ENCODE measurements around the gene ANKLE2.
"Not testable (repeated sequence)": the region's sequence is repeated elsewhere in the genome, so short reads cannot be mapped to it uniquely, and the experiment has no call there.

DNA sequence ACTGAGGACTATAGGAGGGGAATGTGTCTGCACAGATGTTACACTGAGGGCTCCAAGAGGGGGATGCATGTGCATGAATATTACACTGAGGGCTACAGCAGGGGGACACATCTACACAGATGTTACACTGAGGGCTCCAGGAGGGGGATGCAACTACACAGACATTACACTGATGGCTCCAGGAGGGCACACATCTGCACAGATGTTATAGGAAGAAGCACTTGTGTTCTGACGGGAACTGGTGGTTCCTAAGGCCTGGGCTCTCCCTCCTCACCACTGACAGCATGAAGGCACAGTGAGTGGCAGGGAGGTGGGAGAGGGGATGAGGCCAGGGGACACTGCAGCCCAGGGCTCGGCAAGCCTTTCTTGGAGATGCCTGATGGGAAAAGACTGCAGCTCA lies 30.3 kb upstream of the ANKLE2 start:
- TF ChIP-seq CTCF (IDR thresholded peaks at IDR 0.05; ENCODE audit: insufficient read depth, low read length); POLR2AphosphoS5 (IDR thresholded peaks at IDR 0.05; ENCODE audit: low read depth): not testable (repeated sequence)
